Adipocyte (in vitro differentiated cells): ENCODE results near the gene KMT5C.

Source experiments
- DNase-seq: peaks from one replicate; pipeline ENCODE4 v3.0.0-alpha.2; 2015; ENCODE audit warnings: low read depth
- H3K27me3 ChIP-seq: replicated peaks from 2 replicates; pipeline ENCODE4 v1.7.0; 2013; ENCODE audit warnings: mild to moderate bottlenecking, low read length, moderate library complexity; ENCODE audit not compliant: control insufficient read depth, insufficient read depth
- H3K36me3 ChIP-seq: 2 replicates; pipeline ENCODE4 v1.7.0; 2013; ENCODE audit warnings: low read length, mild to moderate bottlenecking, moderate library complexity; ENCODE audit not compliant: control insufficient read depth, insufficient read depth, severe bottlenecking
- H3K4me1 ChIP-seq: 2 replicates; pipeline ENCODE4 v1.7.0; 2013; ENCODE audit warnings: mild to moderate bottlenecking, low read length, moderate library complexity; ENCODE audit not compliant: control insufficient read depth, insufficient read depth
- H3K4me3 ChIP-seq: 2 replicates; pipeline ENCODE4 v1.7.0; 2013; ENCODE audit warnings: mild to moderate bottlenecking, low read length, moderate library complexity
- H3K9ac ChIP-seq: 2 replicates; pipeline ENCODE4 v1.7.0; 2013; ENCODE audit warnings: mild to moderate bottlenecking, low read length, moderate library complexity
- H3K9me3 ChIP-seq: 2 replicates; pipeline ENCODE4 v1.7.0; 2013; ENCODE audit warnings: mild to moderate bottlenecking, low read length, moderate library complexity; ENCODE audit not compliant: control insufficient read depth

Gene KMT5C

DNA sequence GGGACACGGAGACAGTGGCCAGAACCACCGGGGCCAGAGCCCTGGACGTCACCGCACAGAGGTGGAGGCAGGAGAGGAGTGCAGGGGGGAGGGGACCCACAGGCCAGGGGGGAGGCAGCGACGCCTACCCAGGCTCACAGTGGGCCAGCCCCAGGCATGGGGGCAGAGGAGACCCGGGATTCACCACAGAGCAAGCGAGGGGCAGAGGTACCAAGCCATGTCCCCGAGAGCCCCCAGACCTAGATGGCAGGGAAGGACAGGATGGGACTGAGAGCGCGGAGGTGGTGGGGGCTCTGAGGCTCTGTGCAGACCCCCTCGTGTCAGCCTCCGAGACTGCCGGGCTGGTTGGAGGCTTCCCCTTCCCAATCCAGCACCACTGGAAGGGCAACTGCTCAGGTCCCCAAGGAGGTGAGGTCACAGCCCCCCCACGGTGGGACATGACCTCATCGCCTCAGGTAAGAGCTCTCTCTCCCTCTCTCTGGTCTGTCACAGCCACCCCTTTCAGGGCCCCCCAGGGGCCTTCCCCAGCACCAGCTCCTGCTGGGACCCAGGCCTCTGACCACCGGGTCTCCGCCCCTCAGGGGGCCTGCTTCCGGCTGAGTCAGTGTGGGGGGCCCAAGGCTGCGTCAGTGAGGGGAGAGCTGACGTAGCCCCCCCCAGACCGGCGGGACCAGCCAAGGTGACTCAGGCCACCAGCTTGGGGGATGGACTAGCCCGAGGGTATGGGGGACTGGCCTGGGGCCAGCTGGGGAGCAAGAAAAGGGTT is 32.8 kb downstream of the KMT5C start:
- Histone ChIP-seq H3K9ac (no peak overlapping the region), H3K9me3 (no peaks in the 10 kb centered on the region), H3K4me3 (no peak overlapping the region), H3K4me1 (peaks cover 2% of the 10 kb centered on the region), H3K36me3 (no peaks in the 10 kb centered on the region), H3K27me3 (peaks cover 14% of the 10 kb centered on the region)
- peak; percentile 40 for DNase-seq

DNA sequence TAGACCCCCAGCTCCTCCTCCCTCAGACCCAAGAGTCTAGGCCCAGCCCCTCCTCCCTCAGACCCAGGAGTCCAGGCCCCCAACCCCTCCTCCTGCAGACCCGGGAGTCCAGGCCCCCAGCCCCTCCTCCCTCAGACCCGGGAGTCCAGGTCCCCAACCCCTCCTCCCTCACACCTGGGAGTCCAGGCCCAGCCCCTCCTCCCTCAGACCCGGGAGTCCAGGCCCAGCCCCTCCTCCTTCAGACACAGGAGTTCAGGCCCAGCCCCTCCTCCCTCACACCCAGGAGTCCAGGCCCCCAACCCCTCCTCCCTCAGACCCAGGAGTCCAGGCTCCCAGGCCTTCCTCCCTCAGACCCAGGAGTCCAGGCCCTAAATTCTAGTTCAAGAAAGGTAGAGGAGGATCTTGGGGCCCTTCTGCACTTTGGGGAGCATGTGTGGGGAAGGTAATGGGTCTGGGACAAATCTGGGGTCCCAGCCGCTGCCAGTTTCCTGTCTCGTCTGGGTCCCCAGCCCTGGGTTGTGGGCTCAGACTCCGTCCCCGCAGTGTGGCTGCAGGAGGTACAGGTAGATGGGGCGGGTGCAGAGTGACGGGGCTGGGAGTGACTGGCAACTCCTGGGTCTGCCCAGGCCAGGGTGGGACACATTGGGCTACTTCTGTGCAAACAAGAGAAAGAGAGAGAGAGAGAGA is 33.8 kb downstream of the KMT5C start:
- no peak for DNase-seq
- H3K36me3 ChIP-seq: no peaks in the 10 kb centered on the region
- peaks cover 2% of the 10 kb centered on the region for H3K4me1 ChIP-seq
- H3K9me3 ChIP-seq: no peaks in the 10 kb centered on the region
- H3K4me3 ChIP-seq: no peak overlapping the region
- H3K9ac ChIP-seq: no peak overlapping the region
- H3K27me3 ChIP-seq: peaks cover 14% of the 10 kb centered on the region

DNA sequence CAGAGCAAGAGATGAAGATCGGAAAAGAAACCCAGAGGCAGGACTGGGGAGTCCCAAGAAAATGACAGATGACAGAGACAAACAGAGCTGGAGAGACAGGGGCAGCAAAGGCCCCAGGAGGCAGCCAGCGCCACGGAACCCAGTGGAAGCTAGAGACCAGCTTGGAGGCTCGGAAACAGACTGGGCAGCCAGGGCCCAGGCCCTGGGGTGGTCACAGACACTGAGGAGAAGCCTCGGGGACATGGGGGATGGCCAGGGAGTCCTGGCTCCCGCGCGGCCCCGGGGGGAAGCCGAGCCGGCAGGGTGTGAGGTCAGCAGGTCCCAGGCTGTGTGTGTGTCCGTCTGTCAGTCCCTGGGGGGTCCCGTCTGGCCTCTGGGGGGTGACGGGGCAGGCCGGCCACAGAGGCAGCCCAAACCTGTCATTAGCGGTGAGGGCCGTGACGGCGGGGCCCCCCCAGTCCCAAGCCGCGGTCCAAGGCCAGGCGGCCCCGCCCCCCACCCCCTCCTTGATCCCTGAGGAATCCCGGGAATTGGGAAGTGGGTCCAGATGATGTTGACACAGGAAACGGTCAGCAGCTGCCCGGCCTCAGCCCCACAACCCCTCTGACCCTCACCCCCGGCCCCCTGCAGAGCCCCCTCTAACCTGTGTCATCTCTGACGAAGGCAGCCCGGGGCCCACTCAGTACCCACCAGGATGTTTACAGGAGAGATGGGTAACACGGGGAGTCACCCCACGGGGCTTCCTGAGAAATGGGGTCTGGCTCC is 34.5 kb downstream of the KMT5C start:
- no peaks in the 10 kb centered on the region for H3K36me3 ChIP-seq
- peaks cover 2% of the 10 kb centered on the region for H3K4me1 ChIP-seq
- H3K9ac ChIP-seq: no peak overlapping the region
- no peak overlapping the region for H3K4me3 ChIP-seq
- peak; percentile 36 for DNase-seq
- no peaks in the 10 kb centered on the region for H3K9me3 ChIP-seq
- H3K27me3 ChIP-seq: peaks cover 14% of the 10 kb centered on the region

DNA sequence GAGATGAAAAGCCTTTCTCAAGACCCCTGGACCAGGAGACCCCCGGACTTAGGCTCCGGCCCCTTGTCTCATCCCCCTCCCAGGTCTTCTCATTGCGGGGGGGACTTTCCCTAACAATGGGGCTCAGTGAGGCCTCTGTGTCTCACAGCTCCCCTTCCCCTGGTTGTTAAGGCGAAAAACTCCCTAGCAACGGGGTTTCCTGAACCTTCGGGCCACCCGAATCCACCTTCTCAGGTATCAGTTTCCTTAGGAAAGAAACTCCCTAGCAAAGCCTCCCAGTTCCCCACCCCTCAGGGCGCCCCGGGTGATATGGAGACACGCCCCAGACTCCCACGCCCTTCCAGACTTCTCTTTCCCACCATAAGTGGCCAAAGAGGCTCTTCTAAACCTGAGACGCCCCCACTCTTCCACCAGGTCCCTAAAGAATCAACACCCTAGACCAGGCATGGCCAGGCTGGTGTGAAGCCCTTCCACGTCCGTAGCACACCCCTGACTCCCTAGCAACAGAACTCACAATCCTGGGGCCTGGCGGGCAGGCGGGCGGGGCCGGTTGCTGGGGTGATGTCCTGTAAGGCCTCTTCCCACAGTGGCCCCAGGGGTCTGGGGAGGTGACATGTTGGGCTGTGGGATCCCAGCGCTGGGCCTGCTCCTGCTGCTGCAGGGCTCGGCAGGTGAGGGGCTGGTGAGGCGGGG is 36.7 kb downstream of the KMT5C start, which contains the start of gene TMEM190:
TSS of gene TMEM190 (plus strand) at position 586 of the 693 bp plus-strand sequence. CDS start at position 614, 28 bp downstream.
- H3K4me3 ChIP-seq: no peak within 1 kb of the TSS
- peaks cover 2% of the 10 kb centered on the region for H3K4me1 ChIP-seq
- no peaks in the 10 kb centered on the region for H3K9me3 ChIP-seq
- H3K27me3 ChIP-seq: peaks cover 14% of the 10 kb centered on the region
- no peak for DNase-seq
- no peak within 1 kb of the TSS for H3K9ac ChIP-seq
- H3K36me3 ChIP-seq: no peaks in the 10 kb centered on the region

DNA sequence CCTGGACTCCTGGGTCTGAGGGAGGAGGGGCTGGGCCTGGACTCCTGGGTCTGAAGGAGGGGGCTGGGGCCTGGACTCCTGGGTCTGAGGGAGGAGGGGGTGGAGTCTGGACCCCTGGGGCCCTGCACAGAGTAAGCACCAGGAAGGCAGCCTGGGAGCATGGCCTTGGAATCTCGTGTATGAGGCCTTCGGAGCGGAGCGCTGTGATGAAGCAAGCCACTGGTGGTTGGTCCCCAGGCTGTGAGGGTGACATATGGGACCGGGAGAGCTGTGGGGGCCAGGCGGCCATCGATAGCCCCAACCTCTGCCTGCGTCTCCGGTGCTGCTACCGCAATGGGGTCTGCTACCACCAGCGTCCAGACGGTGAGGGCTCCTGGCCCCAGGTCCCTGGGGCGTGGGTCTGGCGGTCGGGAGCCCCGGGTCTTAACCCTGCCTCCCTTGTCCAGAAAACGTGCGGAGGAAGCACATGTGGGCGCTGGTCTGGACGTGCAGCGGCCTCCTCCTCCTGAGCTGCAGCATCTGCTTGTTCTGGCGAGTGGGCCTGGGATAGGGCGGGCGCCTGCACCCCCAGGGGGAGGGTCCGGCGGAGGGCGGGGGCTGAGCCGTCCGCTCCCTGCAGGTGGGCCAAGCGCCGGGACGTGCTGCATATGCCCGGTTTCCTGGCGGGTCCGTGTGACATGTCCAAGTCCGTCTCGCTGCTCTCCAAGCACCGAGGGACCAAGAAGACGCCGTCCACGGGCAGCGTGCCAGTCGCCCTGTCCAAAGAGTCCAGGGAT is 37.9 kb downstream of the KMT5C start:
- H3K36me3 ChIP-seq: no peaks in the 10 kb centered on the region
- H3K4me3 ChIP-seq: no peak overlapping the region
- no peak for DNase-seq
- peaks cover 14% of the 10 kb centered on the region for H3K27me3 ChIP-seq
- H3K4me1 ChIP-seq: peaks cover 2% of the 10 kb centered on the region
- H3K9me3 ChIP-seq: no peaks in the 10 kb centered on the region
- no peak overlapping the region for H3K9ac ChIP-seq

DNA sequence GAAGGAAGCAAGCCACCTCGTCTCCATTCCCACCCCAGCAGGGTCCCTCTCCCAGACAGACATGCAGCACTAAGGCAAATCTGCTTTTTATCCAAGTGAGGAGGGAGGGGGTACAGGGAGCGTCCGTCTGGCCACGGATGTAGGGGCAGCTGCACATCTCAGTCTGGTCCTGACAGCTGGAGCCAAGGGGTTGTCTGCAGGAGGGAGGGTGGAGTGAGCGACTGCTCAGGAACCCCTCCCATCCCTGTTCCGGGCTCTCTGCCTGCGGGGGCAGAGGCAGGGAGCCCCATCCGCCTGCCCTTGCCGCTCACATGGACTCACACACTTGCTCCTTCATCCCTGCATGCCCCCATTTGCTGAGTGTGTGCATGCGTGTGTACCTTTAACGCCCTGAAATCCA is 39.5 kb downstream of the KMT5C start:
- peaks cover 3% of the 10 kb centered on the region for H3K4me1 ChIP-seq
- no peak for DNase-seq

DNA sequence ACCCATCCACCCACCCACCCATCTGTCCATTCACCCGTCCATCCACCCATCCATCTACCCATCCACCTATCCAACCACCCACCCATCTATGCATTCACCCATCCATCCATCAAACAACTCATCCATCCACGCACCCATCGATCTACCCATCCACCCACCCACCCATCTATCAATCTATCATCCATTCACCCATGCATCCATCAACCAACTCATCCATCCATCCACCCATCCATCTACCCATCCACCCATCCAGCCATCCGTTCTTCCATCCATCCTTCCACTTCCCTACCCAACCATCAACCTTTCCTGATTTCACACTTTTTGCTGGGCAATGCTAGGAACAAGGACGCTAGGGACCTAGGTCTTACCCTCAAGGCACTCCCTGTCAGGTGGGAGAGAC is 42.3 kb downstream of the KMT5C start:
- no peak overlapping the region for H3K4me3 ChIP-seq
- H3K27me3 ChIP-seq: no peaks in the 10 kb centered on the region
- H3K4me1 ChIP-seq: peaks cover 15% of the 10 kb centered on the region
- DNase-seq: no peak
- H3K9ac ChIP-seq: no peak overlapping the region
- H3K9me3 ChIP-seq: no peaks in the 10 kb centered on the region
- H3K36me3 ChIP-seq: peaks cover under 1% of the 10 kb centered on the region

More for the DNA sequence above, 39.5 kb downstream of the KMT5C start:
- Histone ChIP-seq H3K9me3 (no peaks in the 10 kb centered on the region), H3K9ac (no peak overlapping the region), H3K4me3 (no peak overlapping the region), H3K27me3 (peaks cover 14% of the 10 kb centered on the region), H3K36me3 (no peaks in the 10 kb centered on the region)

DNA sequence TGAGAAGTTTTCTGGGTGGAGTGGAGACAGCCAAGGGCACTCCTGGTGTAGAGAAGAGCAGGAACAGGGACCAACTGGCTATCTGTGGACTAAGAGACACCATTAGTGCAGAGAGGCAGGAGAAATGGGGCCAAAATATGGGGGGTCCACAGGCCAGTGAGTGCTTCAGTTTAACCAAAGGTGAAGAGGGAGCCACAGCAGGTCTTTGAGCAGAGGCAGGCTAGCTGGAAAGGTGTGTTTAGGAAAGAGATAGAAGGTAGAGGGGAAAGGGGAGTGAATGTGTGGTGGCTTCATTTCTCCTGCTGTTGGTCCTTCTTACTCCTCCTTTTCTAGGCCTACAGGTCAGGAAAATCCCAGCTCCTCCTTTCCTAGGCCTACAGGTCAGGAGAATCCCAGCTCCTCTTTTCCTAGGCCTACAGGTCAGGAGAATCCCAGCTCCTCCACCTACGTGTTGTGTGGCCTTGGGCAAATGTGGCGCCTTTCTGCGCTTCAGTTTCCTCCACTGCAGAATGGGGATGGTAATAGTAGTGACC is 42.9 kb downstream of the KMT5C start:
- Histone ChIP-seq H3K9ac (no peak overlapping the region), H3K4me3 (no peak overlapping the region), H3K36me3 (peaks cover 7% of the 10 kb centered on the region), H3K27me3 (no peaks in the 10 kb centered on the region), H3K4me1 (peaks cover 20% of the 10 kb centered on the region), H3K9me3 (no peaks in the 10 kb centered on the region)
- DNase-seq: no peak

DNA sequence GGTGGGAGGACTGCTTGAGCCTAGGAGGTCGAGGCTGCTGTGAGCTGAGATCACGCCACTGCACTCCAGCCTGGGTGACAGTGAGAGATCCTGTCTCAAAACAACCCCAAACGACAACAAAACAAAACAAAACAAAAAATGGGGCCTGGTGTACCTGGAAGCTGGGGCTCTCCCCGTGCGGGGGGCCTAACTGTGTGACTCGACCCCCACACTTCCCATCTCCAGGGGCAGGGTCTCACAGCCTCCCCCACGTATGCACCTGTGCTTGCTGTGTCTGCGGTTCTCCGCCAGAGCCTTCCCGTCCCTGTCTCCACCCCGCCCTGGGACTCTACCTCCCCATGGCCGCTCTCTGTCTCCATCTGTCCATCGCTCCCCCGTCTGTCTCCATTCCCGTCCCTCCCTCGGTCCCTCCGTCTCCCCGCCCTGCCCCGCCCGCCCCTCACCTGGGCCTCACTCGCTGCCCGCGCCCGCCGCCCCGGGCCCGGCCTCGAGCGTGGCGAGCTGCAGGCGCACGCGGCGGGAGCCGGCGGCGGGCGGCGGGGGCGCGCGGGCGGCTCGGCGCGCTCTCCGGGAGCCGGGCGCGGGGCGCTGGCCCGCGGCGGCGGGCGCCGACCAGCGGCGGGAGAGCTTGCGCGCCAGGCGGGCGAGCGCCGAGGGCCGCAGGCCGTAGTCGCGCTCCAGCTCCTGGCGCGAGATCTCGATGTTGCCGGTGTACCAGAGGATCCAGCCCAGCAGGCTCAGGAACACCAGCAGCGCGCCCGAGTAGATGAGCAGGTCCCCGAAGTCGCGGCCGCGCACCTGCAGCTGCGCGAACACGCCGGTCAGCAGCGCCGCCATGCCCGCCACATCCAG is 43.8 kb downstream of the KMT5C start:
- Histone ChIP-seq H3K9ac (peak overlapping the region; percentile 98), H3K4me1 (peaks cover 30% of the 10 kb centered on the region), H3K9me3 (no peaks in the 10 kb centered on the region), H3K36me3 (peaks cover 16% of the 10 kb centered on the region), H3K27me3 (no peaks in the 10 kb centered on the region), H3K4me3 (peak overlapping the region; percentile 92)
- peak; percentile 77 for DNase-seq
